ENCODE results near the gene AGMO.
"Not testable (repeated sequence)": the region's sequence is repeated elsewhere in the genome, so short reads cannot be mapped to it uniquely, and the experiment has no call there.

AGMO gene

DNA sequence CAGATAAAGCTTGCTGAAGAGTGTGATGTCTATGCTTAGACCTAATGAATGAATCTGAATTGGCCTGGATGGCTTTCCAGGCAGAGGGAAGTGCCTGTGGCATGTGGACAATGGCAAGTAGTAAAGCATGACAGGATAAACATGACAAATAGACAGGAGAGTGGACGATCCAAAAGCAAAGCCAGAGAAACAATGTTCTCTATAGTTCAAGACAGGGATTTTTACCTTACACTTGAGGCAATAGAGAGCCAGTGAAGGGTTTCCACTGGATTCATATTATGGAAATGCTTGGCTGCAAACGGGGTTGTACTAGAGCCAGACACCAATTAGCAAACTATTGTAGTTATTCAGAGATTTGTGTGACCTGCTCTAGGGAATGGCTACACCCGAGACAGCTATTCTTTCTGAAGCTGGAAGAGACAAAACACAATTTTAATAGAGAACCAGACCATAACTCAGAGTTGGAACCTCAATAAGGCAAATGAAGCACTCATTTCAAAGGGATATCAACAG lies 2.3 kb downstream of the AGMO start:
- no peak for DNase-seq (ENCODE audit: low read depth)

DNA sequence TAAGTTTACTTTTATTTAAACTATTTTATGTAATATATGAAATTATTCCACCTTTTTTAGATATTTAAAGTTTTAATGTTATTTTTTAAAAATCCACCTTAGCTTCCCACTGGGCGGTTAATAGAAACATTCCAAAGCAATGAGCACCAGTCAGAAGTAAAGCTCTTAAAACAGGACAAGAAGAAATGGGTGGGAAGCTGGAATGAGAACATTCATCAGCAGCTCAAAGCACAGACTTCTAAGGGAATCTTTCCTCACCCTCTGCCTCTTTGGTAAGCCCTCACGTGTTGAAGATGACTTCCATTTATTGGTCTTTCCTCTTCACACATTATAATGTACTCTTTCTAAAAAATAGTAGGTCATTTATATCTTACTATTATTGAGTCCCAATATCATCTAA lies 3.1 kb downstream of the AGMO start:
- DNase-seq (ENCODE audit: low read depth) = no peak

- DNase-seq (ENCODE audit: low read depth) = no peak
Measured at GRCh38 chr7:15557686-15558085, 4.1 kb downstream of the AGMO start.

DNA sequence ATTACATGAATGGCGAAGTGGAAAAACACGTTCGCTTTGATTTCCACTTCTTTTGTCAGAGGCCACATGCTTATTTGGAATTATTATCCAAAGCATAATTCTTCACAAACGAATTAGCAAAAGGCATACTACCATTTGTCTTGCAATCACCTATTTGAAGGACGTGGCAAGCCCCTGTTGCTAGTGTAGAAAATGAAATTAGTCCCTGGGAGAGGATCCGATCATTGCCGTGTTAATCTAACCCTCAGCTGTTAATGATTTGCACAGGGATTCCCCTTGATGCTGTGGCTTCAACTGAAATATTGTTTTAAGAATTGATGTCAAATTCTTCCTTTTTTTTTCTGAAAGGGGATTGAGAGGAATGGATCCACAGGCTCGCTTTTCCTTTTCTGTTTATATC lies 4.6 kb downstream of the AGMO start:
- no peak for DNase-seq (ENCODE audit: low read depth)

DNA sequence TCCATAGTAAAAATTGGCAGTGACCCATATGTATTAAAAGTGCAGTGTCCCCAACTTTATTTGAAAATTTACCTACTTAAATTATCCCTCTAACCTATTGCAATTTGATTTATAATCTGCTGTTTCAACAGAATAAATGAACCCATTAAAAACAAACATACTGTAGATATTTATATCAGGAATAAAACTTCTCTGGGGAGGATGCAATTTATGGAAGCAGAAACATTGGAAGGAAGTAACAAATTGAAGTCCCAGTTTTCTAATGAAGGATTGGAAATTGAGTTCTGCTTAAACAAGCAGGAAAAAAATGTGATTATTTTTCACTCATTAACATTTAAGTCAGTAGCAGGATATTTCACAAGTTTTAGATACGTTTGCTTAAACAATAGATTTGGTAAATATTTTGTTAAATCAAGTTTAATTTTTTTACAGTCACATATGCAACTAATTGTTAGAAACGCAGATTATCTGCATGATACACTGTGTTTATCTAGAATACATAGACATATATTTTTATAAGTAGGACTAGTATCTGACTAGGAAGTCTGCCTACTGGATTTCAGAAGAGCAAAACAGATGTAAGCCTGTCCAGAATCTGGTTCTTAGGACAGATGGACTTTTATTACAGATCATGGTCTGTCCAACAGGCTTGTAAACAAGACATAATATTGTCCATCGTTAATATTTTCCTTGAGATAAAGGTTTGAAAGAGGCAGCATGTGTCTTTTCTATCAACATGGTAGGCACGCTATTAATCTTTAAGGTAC lies 5.3 kb downstream of the AGMO start:
- no peak for DNase-seq (ENCODE audit: low read depth)

GRCh38 chr7:15555381-15555859 lies 6.4 kb downstream of the AGMO start:
- DNase-seq (ENCODE audit: low read depth) = no peak

- DNase-seq (ENCODE audit: low read depth) = no peak
Measured at GRCh38 chr7:15554744-15555143, 7.1 kb downstream of the AGMO start.

DNA sequence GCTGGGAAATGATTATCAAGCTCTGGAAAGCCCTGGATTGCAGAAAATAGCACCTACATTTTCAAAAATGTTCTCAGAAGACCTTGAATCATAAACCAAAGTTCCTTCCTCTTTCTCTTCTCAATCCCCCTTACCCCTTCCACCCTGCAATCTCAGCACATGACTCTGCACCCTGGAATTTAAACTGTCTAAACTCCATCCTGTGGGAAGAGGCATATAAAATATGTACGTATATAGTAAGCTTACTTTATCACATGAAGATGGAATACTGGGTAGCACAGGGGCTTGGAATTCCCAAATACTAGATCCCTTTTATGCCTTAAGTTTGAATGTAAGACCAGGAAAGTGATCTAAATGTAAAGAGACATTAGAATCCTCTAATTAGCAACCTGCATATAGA lies 7.7 kb downstream of the AGMO start:
- DNase-seq (ENCODE audit: low read depth) = no peak

- not testable (repeated sequence) for DNase-seq (ENCODE audit: low read depth)
Measured at GRCh38 chr7:15547320-15547719, 14.5 kb downstream of the AGMO start.

DNA sequence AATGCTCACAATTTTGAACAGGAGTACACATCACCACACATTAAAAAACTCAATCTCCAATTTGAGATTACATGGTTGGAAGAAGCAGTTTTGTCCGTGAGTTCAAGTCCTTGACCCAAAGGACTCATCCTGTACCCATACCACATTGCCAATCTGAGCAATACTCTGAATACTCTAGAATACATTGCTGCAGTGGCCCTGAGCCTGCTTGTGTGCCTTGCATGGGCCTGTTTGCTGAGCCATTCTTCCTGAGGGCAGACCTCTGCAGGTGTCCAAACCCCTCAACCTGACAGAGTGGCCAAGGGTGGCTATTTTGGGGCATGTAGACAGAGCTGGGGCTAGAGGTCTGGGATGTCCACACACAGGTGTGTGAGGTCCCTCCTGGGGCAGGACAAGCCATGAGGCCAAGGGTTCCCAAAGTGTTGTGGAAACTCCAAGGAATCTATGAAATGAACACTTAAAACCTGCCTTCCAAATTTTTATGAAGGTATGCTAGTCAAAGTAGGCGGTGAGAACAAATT lies 15.5 kb downstream of the AGMO start:
- no peak for DNase-seq (ENCODE audit: low read depth)

- no peak for DNase-seq (ENCODE audit: low read depth)
Measured at GRCh38 chr7:15544050-15544449, 17.8 kb downstream of the AGMO start.

DNA sequence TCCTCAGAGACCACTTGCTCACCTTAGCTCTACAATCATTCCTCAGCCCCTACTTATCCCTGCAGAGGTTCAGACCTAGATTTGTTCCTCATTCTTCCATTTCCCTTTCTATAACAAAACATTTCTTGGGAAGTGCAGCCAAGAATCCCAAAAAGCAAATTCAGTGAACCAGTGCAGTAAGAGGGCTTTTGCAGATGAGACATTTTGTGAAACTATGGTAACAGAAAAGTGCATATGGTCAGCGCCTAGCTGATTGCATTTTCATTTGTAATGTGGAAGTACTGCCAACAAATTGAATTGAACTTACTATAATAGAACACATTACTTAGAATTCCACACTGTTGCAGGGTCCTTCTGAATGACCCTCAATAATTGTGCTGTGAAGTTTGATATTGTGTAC lies 18.6 kb downstream of the AGMO start:
- DNase-seq (ENCODE audit: low read depth) = no peak

GRCh38 chr7:15527648-15528047 lies 34.2 kb downstream of the AGMO start:
- DNase-seq (ENCODE audit: low read depth) = no peak

- no peak for DNase-seq (ENCODE audit: low read depth)
Measured at GRCh38 chr7:15525652-15526263, 36.1 kb downstream of the AGMO start.

DNA sequence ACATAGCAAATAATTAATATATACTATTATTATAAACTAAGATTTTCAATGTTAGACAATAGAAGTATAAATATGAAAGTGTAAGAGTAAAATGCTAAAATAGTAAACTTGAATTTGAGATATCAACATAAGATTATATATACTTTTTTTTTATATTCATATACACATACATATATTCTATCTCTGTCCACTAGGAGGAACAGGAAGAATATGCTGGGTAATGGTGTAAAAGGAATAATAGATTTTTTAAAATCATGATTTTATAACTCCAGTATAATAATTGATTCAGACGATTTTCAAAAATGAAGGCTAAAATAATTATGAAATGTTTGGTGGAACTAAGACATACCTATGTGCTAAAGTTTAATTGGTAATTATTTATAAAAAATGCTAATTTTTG lies 37.7 kb downstream of the AGMO start:
- no peak for DNase-seq (ENCODE audit: low read depth)

DNA sequence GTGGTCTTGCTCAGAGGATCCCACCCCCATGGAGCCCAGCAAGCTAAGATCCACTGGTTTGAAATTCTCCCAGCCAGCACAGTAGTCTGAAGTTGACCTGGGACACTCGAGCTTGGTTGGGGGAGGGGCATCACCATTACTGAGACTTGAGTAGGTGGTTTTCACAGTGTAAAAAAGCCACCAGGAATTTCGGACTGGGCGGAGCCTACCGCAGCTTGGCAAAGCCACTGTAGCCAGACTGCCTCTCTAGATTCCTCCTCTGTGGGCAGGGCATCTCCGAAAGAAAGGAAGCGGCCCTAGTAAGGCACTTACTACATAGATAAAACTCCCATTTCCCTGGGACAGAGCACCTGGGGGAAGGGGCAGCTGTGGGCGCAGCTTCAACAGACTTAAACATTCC lies 44.0 kb downstream of the AGMO start:
- not testable (repeated sequence) for DNase-seq (ENCODE audit: low read depth)

GRCh38 chr7:15515252-15515651 lies 46.6 kb downstream of the AGMO start:
- no peak for DNase-seq (ENCODE audit: low read depth)

DNA sequence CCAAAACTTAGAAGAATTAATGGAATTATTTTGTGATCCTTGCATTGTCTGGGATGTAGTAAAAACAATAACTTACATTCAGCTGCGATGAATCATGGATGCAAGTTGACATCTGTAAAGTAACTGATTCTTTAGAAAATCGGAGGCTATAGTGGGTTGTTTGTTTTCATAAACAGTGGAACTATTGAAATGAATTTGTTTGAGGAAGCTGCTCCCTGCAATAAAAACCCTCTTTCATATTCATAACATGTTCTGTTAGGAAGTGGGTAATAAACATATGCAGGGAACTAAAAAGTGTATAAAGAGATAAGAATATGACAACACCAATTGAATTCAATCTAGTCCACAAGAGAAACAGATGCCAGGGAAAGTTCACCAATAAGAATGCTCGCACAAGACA lies 53.6 kb downstream of the AGMO start:
- no peak for DNase-seq (ENCODE audit: low read depth)

DNA sequence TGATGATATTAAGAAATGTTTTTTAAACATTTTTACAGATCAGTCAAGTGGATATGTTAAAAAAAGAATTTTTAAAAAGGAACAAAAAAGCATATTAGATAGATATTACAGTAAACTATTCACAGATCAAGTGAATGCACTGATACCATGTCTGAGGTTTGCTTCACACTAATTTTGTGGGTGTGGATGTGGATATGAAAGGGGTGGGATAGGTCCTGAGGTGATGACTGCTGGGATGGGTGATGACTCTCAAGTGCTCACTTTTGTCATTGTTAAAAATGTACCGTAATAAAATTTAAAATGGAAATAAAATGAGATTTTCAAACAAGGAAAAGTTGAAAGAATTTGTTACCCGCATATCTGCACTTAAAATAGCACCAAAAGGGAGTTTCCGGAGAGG lies 54.1 kb downstream of the AGMO start:
- DNase-seq (ENCODE audit: low read depth) = no peak

DNA sequence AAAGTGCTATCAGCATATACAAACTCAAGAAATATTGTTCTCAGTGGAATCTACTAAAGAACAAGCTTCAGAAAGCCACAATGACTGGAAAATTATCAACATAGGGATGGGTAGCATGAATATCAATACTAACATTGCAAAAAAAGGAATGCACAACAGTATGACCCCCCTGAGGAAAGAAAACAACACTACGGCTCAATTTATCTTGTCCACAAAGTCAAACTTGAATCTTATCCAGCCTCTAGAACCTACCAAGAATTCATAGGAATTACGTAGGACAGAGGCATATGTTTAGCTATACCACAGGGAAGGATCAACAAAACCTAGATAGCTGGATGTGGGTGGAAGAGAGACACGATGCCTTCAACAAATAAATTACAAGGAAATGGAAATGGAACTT lies 54.6 kb downstream of the AGMO start:
- DNase-seq (ENCODE audit: low read depth) = no peak

GRCh38 chr7:15505761-15506160 lies 56.1 kb downstream of the AGMO start:
- no peak for DNase-seq (ENCODE audit: low read depth)

DNA sequence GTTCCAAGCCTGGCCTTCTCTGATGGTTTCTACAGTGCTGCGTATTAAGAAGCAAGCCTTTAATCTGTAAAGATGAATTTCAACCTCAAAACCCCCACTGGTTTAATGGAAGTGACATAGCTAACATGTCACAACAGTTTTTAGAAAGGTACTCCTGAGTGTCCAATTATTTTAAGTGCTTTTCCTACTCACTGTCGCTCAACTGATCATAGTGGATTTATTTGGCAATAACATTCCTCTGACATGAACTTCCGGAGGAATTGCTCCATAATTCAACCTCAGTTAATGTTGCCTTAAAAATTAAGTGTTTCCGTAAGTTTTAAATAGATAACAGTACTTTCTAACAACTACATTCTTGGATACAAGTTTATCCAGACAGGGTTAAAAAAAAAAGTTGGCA lies 57.5 kb downstream of the AGMO start:
- DNase-seq (ENCODE audit: low read depth) = no peak

DNA sequence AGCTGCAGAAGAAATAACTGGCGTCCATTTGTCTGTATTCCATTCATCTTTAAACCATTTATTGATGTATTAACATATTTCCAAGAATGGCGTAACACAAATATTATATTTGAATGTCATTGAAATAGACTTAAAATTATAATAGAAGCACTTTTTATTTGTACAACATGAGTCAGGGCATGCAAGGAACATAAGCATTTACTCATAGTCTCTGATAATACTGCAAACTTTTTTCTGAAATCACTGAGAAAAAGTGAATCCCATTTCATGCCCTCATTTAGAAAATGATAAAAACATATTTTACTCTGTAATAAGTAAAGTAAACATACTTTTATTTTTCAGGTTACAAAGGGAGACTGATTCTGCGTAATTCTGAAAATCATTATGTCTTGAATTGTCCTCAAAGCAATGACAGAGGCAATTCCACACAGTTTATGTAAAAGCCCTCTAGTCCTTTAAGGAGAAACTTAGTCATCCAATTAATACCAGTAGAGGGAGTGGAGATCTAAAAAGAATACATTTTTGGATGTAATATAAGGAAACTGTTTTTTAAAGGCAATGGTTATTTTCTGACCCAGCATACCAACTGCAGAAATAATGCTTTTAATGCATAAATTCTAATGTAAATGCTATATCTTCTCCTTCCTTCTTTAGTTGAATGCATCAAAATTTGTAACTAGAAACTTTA lies 58.1 kb downstream of the AGMO start:
- no peak for DNase-seq (ENCODE audit: low read depth)

Measured in activated gamma-delta T cell treated with anti-CD3 and anti-CD28 coated beads, Interleukin-2, amount 50 U/mL, for 16 hours (primary cell).